GM19397 (cell line): ENCODE measurements around the gene NAA80.

ENCODE experiments used
- ATAC-seq: cut with Tn5 transposase; IDR thresholded peaks from one replicate; pipeline ENCODE4 v1.9.1; 2021; ENCODE audit warnings: mild to moderate bottlenecking, moderate library complexity; ENCODE audit not compliant: unreplicated experiment

Gene NAA80

DNA sequence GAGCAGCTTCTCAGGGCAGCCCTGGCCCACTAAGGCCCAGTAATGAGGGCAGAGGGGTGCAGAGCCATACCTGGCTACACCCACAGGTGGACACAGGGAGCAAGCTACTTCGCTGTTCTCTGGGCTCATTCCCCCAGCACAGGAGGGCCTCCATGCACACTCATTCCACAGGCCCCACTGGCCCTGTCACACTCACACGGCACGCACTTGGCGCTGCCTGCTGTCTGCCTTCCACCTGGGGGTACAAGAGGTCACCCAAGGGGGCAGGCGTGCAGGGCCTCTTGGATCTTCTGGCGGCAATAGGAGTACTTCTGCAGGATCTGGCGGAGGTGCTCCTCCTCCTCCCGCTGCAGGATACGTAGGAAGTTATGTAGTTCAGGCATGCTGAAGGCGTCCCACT is 31.1 kb upstream of the NAA80 start:
- ATAC-seq: no peak

DNA sequence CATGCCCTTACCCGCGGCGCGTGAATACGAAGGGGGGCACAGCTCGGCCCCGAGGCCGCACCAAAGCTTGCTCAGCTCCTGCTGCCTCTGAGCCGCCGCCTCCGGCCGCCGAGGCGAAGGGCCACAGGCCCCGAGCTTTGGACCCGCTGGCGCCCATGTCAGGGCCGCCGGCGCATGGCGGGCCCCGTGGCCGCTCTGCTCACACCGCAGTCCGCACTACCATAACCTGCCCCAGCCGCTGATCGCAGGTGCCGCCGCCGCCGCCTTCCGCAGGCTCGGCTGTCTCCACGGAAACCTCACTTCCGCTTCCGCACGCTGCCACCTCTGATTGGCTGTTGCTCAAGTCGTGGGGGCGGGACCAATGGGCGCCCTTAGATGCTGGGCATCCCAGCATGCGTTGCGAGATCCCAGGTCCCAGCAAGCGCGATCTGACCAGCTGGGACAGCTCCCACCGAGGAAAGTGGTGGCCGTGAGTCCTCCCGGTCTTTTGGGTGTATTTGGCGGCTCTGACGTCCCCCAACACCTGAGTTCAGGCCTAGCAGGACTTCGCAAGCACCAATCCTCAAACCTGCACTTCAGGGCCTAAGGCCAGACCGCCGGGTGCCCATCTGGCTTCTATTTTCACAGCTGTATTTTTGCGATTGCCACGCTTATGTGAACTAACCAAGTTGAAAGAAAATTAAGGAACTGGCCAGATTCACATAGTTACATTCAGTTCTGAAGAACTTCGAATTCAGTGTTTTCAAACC is 28.9 kb upstream of the NAA80 start, which contains the start of gene TUSC2:
Gene TUSC2, minus strand, starts transcription at position 281 of the 749 bp plus-strand sequence. Its CDS starts 124 bp downstream, at position 157.
- peak; percentile 82 for ATAC-seq

DNA sequence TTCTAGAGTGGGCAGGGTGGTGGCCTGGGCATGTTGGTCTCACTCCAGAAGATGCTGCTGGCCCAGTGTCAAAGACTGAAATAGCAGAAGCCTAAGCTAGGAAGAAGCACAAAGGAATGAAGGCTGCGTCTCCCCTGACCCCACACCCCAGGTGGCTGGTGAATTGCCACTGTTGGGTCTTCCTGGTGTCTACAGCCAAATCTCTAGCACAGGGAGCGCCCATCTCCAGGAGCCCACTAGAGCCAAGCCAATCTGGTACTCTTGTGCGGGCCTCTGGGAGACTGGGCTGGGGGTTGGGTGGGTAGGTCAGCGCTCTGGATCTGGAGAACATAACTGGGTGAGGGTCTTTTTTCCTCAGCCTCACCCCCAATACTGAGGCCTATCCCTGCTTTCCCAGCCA is 27.9 kb upstream of the NAA80 start:
- ATAC-seq: no peak

DNA sequence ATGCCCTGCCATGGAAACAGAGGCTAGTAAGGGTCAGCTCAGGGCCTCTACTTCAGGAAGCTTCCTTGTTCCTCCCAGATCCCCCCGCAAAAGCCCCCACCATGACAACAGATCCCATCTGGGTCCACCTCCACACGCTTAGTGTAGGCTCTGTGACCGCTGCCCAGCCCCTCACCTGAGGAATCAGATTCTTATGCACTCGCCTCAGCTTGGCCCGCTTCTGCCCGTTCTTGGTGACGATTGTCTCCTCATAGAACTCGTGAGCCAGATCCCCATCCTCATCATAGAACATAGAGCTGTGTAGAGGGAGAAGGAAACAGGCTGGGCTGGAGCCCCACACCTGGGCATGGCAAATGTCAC is 27.0 kb upstream of the NAA80 start:
- no peak for ATAC-seq

DNA sequence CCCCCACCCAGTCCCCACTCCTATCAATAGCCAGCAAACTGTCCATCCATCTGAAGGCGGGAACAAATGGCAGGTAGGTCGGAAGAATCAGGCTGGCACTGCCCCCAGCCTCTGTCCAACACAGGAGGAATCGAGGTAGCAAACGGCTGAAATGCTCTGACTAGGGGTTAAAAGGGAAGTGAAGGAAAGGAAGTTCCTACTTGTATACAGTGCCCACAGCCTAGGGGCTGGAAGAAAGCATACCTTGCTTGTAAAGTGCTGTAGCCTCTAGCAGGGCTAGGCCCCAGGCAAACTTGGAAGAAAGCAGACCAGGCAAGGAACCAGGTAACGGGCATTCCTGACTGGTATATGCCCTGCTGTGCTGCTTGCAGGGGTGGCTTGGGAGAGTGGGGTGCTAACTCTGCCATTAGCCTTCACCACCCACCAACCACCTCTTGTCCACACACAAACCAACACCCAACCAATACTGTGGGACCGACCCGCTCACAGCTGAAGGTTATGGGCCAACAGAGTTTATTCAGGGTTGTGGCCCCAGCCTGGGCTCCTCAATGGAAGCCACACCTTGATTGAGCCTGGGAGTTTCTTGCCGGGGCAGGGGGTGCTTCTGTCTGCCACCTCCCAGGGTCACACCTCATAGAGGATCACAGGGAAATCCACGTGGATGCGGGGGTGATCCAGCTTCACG is 26.4 kb upstream of the NAA80 start:
- no peak for ATAC-seq

DNA sequence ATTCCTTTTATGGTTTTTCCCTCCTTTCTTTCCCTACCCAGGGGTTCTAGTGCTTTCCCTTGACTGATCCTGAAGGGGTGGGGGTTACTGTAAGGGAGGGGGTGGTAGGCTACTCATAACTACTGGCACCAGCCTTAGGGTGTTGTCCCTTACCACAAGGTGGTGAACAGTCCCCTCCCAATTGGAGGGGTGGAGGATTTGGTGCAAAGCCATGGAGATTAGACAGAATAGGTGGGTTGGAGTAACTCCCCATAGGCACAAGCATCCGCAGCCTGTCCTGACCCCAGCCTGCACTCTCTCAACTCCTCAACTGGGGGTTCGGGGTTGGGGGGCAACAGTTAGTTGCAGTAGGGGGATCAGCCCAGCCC is 25.9 kb upstream of the NAA80 start:
- no peak for ATAC-seq

DNA sequence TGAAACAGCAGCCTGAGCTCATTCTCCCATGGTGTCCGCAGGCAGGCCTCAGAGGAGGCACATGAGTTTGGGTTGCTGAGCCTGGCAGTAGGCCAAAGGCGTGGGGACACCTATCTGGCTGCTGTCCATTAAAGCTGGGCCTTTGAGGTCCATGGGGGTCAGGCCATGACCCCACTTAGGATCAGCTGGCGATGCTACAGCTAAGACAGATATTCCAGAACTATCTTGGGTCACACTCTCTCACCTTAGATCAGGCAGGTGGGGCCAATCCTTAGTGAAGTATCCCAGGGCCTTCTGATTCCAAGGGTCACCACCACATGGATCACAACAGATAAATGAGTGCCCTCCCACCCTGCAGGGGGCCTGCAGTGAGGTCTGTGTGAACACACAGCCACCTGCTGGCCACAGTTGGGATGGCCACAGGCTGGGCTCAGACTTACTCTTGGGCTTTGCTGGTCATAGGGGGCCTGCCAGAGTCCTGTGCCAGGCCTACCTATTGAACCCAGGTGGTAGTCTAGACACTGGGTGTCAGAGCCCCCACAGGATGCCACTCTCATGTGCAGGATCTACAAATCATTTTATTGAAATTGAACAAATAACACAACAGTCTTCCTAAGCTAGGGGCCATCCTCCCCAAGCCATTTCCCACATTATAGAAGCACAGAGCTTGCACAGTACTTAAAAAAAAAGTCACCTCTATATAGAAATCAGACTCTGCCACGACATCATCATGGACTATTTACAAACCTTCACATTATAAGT is 25.3 kb upstream of the NAA80 start:
- no peak for ATAC-seq

DNA sequence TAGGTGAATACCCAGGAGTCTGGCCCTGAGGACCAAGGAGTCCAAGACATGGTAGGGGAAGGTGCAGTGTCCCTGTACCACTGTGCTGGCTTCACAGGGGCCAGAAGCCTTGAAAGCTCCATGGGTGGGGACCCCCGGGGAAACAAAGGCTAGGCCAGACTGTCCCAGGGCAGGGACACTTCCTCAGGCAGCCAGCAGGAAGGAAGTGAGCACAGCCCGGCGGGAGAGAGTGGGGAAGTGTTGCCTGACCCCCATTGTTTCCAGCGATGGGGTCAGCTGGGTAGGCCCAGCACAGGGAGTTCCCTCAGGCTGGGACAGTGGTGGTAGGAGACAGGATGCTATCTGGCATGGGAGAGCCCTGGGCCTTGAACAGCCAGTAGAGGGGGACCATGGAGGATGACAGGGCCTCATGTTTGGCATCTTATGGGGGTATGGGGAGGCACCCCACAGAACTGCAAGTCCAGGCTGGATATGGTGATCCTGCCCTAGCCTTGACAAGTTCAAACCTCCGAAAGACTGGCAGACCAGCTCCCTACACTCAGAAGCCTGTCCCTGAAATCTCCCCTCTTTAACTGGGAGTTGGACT is 24.5 kb upstream of the NAA80 start:
- no peak for ATAC-seq

DNA sequence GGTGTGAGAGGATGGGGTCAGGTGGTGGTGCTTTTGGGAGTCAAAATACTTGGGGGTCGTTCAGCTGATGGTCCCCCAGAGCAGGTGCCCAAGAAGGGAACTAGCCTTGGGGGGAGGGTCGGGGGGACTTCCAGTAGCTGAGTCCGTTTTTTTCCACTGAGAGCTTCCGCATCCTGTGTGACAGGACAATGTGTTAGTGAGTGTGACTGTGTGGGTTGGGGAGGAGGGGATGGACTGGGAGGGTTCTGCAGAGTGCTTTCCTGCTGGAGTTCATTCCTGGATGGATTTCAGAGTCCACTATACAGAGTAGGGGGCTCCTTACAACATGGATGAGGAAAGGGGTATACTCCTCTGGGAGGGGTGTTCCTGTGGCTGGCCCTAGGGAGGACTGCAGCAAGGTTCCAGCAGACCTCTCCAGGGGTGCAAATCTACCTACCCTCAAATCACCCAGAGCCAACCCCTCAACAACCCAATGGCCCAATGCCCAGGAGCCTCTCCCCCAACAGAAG is 23.9 kb upstream of the NAA80 start:
- ATAC-seq: no peak

DNA sequence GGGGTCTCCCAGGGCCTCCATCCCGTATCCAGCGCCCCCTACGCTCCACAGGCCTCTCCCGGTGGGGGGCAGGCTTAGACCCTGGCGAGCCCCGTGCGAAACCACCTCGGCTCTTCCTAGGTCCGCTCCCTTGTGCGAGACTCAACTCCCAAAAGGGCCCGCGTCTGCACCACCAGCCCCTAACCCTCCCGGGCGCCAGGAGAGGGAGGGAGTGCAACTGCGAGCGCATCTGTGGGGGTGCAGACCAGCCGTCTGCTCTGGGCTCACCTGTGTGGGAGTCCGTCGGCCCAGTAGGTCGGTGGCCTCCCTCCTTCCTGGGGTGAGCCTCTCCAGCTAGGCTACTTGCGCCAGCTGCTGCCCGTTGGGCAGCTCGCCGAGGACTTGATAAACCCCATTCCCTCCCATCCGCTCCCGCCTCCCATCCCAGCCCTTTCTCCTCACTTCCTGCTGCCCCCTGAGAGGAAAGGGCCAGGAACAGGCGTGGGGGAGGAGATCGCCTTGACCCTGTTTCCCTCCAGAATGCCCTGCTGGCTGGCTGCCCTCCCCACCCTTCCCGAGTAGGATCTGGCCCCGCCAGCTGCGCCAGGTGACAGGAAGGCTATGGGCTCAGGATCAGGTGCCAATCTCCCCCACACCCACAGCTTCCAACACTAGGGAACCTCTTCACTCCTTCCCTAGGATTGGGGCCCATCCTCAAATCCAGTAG is 23.3 kb upstream of the NAA80 start, which contains the start of gene HYAL2:
Gene HYAL2, minus strand, starts transcription at position 360 of the 706 bp plus-strand sequence. CDS start 2,256 bp downstream, outside the sequence.
- ATAC-seq: no peak

DNA sequence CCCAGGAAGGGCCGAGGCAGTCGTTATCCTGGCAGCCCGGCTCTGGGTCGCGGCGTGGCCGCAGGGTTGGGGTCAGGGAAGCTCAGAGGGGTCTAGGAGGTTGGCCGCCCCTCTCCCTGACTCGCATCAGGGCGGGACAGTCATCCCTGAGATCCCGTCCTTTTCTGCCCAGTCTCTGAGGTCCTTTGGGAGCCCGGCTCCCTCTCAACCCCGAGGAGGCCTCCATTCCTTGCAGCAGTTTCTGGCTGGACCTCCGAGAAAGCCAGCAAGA is 22.8 kb upstream of the NAA80 start:
- no peak for ATAC-seq

DNA sequence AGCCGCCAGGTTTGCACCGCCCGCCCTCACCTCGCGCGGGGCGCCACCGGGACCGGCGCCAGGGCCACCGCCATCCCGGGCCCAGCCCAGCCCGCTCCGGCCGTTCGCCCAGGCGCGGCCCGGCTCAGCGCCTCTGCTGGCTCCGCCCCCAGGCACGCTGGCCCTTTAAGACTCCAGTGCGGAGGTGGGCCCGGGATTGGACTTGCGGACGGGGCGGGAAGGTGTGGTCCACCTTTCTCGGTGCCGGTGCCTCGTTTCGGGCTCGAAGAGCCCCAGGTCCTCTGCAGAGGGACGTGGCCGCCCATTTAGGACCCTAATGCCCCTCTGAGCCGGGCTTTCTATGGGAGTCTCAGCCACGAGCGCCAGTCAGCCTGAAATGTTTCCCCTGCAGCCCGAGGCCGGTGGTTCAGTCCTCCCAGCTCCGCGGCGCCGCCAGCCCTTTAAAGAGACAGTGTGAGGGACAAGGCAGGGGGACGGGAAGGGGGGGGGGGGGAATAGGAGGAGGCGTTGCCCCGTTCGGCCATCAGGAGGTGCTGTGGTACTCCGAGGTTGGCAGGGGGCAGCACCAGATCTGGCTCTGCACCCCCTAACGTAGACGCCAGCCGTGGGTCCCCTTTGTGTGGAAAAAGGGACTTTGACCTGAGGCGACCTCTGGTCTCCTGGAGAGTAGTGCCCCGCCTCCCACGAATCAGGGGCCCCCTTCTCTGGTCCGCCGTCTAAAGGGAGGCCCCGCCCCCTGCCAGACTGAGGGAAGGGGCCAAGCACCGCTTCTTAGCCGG is 22.3 kb upstream of the NAA80 start:
- peak; percentile 80 for ATAC-seq

DNA sequence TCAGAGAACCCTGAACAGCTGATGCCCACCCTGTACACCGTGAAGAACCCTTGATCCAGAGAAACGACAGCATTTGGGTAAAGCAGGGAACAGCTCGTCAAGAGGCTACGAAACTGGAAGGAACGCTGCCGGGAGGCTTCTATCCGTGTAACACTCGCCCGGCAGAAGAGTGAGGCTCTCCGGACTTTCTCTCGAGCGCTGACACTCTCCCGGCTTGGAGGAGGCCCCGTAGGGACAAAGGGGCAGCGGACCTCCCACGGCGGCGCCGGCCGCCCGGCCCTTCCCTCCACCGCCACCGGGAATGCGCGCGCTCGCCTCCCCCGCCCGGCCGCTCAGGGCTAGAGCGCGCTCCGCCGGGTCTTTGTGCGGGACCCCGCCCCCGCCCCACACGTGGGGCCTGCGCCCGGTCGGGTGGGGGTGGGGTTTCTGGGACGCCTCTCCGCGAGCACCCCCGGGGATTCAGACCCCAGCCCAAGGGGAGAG is 21.7 kb upstream of the NAA80 start:
- peak; percentile 55 for ATAC-seq

DNA sequence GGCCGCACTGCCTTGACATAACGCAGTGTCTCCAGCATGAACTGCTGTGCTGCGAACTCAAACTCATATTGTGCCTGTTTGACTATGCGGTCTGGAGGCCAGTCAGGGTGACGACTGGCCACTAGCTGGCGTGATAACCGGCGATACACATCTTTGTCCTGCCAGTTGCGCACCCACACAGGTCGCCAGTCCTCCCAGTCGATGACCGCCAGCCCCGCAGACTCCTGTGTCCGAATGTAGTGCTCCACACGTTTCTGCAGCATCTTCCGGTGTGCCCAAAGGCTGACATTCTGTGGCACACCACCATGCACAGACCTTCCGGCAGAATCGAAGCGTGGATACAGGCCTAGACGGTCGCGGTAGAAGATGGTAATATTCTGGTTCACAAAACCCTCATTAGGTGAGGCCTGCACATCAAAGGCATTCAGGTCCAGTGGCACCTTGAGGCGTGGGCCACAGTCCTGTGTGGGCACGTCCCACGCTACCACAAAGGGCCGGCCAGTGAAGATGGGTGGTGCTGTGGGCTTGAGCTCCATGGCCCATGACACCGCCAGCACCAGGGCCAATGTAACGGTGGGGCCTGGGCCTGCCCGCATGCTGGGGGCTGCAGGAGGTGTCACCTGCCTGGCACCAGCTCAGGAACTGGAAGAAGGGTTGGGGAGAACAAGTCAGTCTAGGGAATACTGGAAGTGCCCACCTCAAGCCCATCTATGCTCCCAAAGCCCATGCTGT is 20.9 kb upstream of the NAA80 start:
- ATAC-seq: no peak

DNA sequence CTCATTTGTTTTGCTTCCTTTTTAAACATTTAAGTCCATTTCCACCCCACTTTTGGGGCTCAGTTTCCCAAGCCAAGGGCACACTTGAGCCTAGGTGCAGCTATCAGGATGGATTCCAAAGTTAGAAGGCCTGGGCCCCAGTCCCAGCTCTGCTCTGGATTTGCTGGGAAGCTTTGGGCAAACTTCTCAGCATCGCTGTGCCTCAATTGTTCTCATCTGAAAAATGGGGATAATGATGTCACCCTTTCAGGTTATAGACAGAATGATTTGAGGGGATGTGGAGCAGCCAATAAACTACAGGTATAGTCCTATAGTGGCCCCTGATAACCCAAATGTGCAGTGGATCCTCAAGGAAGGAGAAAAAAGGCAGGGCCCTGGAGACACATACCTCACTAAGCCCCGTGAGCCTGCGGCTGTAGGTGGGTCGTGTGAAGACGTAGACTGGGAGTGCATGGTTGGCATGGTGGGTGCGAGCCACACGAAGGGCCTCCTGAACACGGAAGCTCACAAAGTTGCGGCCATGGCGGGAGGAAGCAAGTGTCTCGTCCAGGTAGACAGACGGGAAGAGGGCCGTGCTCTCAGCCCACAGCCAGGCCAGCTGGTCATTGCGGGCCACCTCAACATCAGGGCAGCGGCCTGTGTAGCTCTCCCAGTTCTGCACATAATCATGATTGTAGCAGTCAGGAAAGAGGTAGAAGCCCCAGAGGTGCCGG is 20.1 kb upstream of the NAA80 start:
- ATAC-seq: no peak

DNA sequence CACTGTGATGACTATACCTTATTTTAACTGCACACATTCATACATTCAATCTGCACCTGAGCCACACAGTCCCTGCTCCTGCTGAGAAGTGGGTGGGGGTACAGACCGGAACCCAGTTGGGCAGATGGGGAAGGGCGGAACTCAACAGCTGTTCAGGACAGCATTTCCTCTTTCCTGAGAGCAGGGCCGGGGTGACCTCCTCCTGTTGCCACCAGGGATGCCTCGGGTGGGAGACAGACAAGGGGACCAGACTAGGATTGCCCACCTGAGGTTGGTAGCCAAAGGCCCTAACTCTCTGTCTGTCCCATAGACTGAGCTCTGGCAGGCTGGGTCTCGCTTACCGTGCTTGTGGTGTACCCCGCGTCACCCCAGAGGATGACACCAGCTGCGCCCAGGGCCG is 19.4 kb upstream of the NAA80 start:
- ATAC-seq: no peak

DNA sequence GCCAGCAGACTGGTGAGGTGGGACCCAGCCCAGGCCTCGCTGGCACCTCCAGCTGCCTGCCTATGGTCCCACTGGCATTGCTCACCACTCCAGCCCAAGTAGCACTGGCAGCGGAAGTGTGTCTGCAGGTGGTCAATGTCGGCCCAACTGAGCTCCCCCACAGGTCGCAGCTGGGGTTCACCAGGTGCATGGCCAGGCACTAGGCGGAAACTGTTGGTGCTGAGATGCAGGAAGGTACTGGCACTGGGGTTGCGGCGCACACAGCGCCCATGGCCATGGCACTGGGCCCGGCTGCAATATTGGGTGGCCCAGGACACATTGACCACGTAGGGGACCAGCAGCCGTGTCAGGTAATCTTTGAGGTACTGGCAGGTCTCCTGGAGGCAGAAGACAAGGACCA is 19.0 kb upstream of the NAA80 start:
- no peak for ATAC-seq

DNA sequence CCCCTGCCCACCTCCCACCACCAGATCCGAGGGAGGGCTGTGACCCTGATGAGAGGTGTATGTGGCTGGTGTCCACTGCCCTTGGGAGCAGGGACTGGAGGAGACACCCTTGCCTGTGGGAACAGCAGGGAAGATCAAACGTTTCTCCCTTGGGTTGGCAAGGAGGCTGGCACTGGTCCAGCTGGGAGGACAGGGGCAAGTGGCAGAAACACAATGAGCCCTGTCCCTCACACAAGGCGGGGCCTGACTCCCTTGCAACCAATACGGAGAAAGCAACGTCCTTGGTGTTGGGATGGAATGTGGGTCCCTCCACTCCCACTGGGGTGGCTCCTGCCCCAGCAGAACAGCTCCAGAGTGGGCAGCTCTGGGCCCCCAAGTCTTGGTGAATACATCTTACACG is 18.1 kb upstream of the NAA80 start:
- ATAC-seq: no peak
